Muscle of back (tissue), 13 donors: Measurements from ENCODE around the gene SET. TPM values are rescaled to one million over a fixed set of nuclear protein-coding genes. Genes with fewer than 3 reads are reported as not detected.
"Not testable (repeated sequence)": the region's sequence is repeated elsewhere in the genome, so short reads cannot be mapped to it uniquely, and the experiment has no call there.

ENCODE experiments used
- DNase-seq, 3 donors: peaks; one replicate each; pipeline versions ENCODE4 v3.0.0 to v3.0.0-alpha.2; 2013
- long read RNA-seq, 9 donors: transcript quantifications; one replicate each; lab custom pipeline, GENCODE V29; 2026
- polyA plus RNA-seq, 10 donors: library from polyadenylated mRNA; unstranded; fragments of 120-200 nt; gene quantifications; one replicate each; pipeline ENCODE4 v1.2.1, GENCODE V29; 2013; ENCODE audit not compliant: insufficient read length in 10 of 10

SET gene, protein sequence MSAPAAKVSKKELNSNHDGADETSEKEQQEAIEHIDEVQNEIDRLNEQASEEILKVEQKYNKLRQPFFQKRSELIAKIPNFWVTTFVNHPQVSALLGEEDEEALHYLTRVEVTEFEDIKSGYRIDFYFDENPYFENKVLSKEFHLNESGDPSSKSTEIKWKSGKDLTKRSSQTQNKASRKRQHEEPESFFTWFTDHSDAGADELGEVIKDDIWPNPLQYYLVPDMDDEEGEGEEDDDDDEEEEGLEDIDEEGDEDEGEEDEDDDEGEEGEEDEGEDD
- 100 to 1,000 TPM; 283 to 402 (median 330) TPM for polyA plus RNA-seq
- long read RNA-seq, donor 1, transcript SET-201 (8 exons, 2,915 nt): major isoform, 86 of 406 reads
- long read RNA-seq, donor 1, partial matches to known transcripts: 316 of 406 reads
- long read RNA-seq, donor 1, other reads (novel, unspliced or antisense): 0 of 406 reads
- long read RNA-seq, donor 2, transcript SET-201 (8 exons, 2,915 nt): major isoform, 51 of 97 reads
- long read RNA-seq, donor 2, partial matches to known transcripts: 42 of 97 reads
- long read RNA-seq, donor 2, other reads (novel, unspliced or antisense): 0 of 97 reads
- long read RNA-seq, donor 3: 0 reads
- long read RNA-seq, donor 4, transcript SET-204 (8 exons, 2,850 nt): minor isoform, 5 of 110 reads
- long read RNA-seq, donor 4, transcript SET-201 (8 exons, 2,915 nt): major isoform, 63 of 110 reads
- long read RNA-seq, donor 4, partial matches to known transcripts: 41 of 110 reads
- long read RNA-seq, donor 4, other reads (novel, unspliced or antisense): 0 of 110 reads
- long read RNA-seq, donor 5, transcript SET-201 (8 exons, 2,915 nt): major isoform, 56 of 415 reads
- long read RNA-seq, donor 5, partial matches to known transcripts: 356 of 415 reads
- long read RNA-seq, donor 5, other reads (novel, unspliced or antisense): 0 of 415 reads
- long read RNA-seq, donor 6, transcript SET-201 (8 exons, 2,915 nt): major isoform, 71 of 211 reads
- long read RNA-seq, donor 6, partial matches to known transcripts: 137 of 211 reads
- long read RNA-seq, donor 6, other reads (novel, unspliced or antisense): 0 of 211 reads
- long read RNA-seq, donor 7, transcript SET-201 (8 exons, 2,915 nt): major isoform, 50 of 60 reads
- long read RNA-seq, donor 7, transcript SET-204 (8 exons, 2,850 nt): minor isoform, 5 of 60 reads
- long read RNA-seq, donor 7, partial matches to known transcripts: 5 of 60 reads
- long read RNA-seq, donor 7, other reads (novel, unspliced or antisense): 0 of 60 reads
- long read RNA-seq, donor 8, transcript SET-201 (8 exons, 2,915 nt): major isoform, 37 of 183 reads
- long read RNA-seq, donor 8, partial matches to known transcripts: 143 of 183 reads
- long read RNA-seq, donor 8, other reads (novel, unspliced or antisense): 0 of 183 reads
- long read RNA-seq, donor 9, transcript SET-201 (8 exons, 2,915 nt): major isoform, 7 of 7 reads
- long read RNA-seq, donor 9, partial matches to known transcripts: 0 of 7 reads
- long read RNA-seq, donor 9, other reads (novel, unspliced or antisense): 0 of 7 reads

DNA sequence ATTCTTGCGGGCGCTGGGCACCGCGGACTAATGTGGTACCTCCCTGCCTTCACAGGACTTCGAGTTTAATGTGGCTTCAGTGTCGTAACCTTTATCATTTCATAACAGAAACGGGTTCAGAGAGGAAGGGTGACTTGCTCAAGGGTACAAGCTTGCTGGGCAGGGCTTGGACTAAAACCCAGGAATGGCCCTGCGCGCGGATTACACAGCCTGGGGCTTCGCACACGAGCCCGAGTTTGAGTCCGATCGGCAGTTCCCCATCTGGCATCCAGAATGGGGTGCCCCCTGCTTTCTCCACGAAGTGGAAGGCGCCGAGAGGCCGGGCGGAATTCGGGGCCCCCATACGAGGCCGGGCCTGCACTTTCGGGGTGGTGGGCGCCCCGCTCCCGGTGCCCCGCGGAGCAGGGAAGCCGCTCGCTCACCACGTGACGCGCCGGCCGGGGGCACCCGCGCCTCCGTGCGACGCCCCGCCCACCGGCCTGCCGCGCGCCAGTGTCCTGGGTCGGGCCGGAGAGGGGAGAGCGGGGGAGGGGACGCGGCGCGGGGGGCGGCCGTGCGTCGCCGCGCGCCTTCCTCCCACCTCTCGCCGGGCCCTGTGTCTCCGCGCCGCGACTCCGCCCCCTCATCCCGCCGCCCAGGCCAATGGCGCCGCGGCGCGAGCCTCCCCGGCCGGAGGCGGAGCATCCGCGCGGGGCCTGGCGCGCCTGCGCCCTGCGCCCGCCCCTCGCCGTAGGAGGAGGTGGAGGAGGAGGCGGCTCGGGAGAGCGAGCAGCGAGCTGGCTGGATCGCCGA lies at the start of gene SET:
Gene SET (plus strand): TSS at position 722 of the 792 bp plus-strand sequence. CDS start 361 bp downstream, outside the sequence.
- peak; percentile 96 to 98 (median 97) for DNase-seq

DNA sequence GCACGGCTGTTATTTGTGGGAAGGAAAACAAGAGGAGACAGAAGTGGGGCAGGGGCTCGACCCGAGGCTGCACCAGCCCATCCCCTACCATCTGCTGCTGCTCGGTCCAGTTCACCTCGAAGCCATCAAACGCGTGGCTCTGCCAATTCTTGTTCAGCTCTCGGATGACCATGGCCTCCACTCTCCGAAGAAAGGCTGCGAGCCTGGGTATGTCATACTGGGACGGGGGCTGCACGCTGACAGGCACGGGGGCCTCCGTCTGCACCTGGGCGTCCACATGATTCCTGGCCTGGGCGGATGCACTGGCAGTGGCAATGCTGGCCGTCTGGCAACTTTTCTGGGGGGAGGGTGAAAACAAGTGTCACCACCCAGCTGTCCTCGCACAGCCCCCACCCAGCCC lies 48.4 kb upstream of the SET start:
- no peak for DNase-seq

- no peak for DNase-seq
These were observed 46.3 kb upstream of the SET start for GRCh38 chr9:128642675-128643245.

DNA sequence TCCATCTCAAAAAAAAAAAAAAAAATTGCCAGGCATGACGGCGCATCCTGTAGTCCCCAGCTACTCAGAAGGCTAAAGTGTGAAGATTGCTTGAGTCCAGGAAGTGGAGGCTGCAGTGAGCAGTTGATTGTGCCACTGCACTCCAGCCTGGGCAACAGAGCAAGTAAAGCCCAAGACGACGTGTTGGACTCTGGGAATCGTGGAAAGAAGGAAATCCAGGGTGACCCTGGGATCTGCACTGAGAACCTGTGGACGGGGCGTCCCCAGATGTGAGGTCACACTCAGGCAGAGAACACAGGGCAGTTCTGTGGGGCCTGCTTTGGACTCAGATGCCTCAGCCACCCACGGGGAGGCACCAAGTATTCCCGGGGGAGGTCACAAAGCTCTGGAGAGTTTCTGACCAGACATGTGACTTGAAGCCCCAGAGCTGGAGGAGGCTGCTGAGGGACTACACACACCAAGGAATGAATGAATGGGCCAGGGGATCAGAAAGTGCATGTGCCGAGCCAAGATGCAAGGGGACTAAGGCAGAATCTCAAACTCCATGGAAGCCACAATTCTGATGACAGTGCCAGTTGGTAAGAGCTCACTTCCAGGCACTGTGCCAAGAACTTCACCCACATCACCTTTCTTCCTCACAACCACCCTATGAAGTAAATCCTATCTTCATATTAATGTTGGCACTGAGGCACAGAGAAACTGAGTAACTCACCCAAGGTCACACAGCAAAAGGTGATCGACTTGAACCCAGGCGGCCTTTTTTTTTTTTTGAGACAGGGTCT lies 45.3 kb upstream of the SET start:
- DNase-seq: no peak

- DNase-seq: not testable (repeated sequence)
These were observed 40.8 kb upstream of the SET start for GRCh38 chr9:128648206-128648605.

DNA sequence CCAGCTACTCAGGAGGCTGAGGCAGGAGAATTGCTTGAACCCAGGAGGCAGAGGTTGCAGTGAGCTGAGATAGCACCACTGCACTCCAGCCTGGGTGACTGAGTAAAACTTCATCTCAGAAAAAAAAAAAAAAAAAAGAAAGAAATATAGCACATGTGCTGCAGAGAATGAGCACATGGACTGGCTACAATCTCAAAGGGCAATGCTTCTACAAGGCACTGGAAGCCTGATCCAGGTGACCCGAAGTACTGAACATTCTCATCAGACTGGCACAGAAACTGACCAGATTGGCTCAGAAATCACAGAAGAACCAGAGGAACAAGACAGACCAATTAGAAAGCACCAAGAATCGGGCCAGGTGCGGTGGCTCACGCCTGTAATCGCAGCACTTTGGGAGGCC lies 37.2 kb upstream of the SET start:
- DNase-seq: no peak

GRCh38 chr9:128653908-128654307 lies 35.1 kb upstream of the SET start:
- no peak for DNase-seq

GRCh38 chr9:128654481-128654880 lies 34.5 kb upstream of the SET start:
- DNase-seq: no peak

DNA sequence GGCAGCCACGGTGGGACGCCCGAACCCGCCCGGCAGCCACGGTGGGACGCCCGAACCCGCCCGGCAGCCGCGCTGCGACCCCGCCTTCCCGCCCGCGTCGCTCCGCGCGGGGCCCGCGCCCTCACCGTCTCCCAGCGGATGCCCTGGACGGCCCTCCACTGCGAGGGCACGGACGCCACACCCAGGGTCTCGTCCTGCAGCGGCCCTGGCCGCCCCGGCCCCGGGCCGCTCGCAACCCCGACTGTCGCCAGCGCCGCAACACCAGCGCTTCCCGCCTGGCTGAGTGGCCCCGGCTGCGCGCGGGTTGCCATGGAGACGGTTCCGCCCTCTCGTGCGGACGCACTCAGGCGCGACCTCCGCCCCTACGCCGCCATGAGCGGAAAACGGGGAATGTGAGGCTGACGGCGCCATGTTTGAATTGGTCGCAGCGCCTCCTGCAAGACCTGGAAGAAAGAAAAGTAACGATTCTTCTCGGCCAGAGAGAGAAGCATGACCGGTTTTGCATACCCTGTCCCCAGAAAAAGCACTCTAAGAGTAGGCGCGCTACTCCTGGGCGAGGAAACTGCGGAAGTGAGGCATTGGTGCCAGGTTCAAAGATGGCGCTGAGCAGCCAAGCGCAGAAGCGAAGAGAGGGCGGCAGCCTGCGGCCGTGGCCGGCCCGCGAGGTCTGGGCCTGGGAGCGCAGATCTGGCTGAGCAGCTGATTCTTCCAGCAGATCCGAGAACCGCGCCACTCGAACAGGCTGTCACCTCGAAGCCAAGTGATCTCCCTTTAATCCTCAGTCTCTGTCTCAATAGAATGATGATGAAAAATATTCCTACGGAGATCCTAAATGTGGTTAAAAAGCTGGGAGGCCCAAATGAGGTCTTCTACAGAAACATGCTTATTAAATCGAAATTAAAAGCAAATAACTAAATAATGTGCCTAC lies 32.3 kb upstream of the SET start, which contains the start of gene DYNC2I2:
Gene DYNC2I2 (minus strand): TSS at position 432 of the 928 bp plus-strand sequence. CDS start 121 bp downstream, at position 311.
- DNase-seq: peak; percentile 96 to 99 (median 97)

- no peak for DNase-seq
These were observed 31.7 kb upstream of the SET start for GRCh38 chr9:128657344-128657704.

DNA sequence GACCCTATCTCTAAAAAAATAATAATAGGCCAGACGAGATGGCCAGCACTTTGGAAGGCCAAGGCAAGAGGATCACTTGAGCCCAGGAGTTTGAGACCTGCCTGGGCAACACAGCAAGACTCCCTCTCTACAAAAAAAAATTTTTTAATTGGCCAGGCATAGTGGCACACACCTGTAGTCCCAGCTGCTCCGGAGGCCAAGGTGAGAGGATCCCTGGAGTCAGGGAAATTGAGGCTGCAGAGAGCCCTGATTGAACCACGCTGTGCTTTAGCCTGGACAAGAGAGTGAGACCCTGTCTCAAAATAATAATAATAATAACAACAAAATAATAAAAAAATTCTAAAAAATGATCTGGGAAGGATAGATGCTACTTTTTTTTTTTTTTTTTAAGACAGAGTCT lies 31.2 kb upstream of the SET start:
- DNase-seq: no peak

GRCh38 chr9:128666481-128666941 lies 22.5 kb upstream of the SET start:
- DNase-seq: not testable (repeated sequence)

- DNase-seq: no peak
These were observed 19.2 kb upstream of the SET start for GRCh38 chr9:128669786-128670185.

- DNase-seq: no peak
These were observed 13.6 kb upstream of the SET start for GRCh38 chr9:128675382-128675781.

- no peak for DNase-seq
These were observed 11.2 kb upstream of the SET start for GRCh38 chr9:128677794-128678193.

GRCh38 chr9:128683340-128684064 lies 5.5 kb upstream of the SET start:
- DNase-seq: peak in 1 of 3 donors; percentile 68

- no peak for DNase-seq
These were observed 5.0 kb upstream of the SET start for GRCh38 chr9:128684065-128684324.
